HG03439 (cell line): ENCODE data around the gene SLC46A1.

ENCODE experiments used
- ATAC-seq: cut with Tn5 transposase; IDR thresholded peaks from one replicate; pipeline ENCODE4 v1.9.1; 2021; ENCODE audit warnings: mild to moderate bottlenecking, moderate library complexity; ENCODE audit not compliant: unreplicated experiment

The SLC46A1 gene

GRCh38 chr17:28363186-28363585 is 42.8 kb downstream of the SLC46A1 start:
- no peak for ATAC-seq

- ATAC-seq, result no peak
Observed at GRCh38 chr17:28357901-28358197, 48.2 kb downstream of the SLC46A1 start.

GRCh38 chr17:28357061-28357900 is 48.7 kb downstream of the SLC46A1 start, which contains the start of gene POLDIP2:
Gene POLDIP2 (minus strand): TSS chr17:28357527. CDS start chr17:28357448, 79 bp downstream.
- peak; percentile 94 for ATAC-seq

GRCh38 chr17:28350271-28350670 is 55.7 kb downstream of the SLC46A1 start:
- ATAC-seq, result no peak

GRCh38 chr17:28348979-28349378 is 57.0 kb downstream of the SLC46A1 start:
- no peak for ATAC-seq

- no peak for ATAC-seq
Observed at GRCh38 chr17:28347261-28347891, 58.6 kb downstream of the SLC46A1 start.

GRCh38 chr17:28346746-28347246 is 59.2 kb downstream of the SLC46A1 start:
- no peak for ATAC-seq

- no peak for ATAC-seq
Observed at GRCh38 chr17:28346199-28346580, 59.8 kb downstream of the SLC46A1 start.

GRCh38 chr17:28345419-28346198 is 60.4 kb downstream of the SLC46A1 start:
- ATAC-seq, result no peak
